Natural killer cell treated with Interleukin-12 subunit alpha and Interleukin-12 subunit beta and Interleukin-15 and Interleukin-18, amount 100 ng/mL, for 72 hours (primary cell): ENCODE results near the gene TTLL13. TPM values are rescaled to one million over a fixed set of nuclear protein-coding genes. Genes with fewer than 3 reads are reported as not detected.

Source experiments
- ATAC-seq, 2 donors: fragments of 150-1000 bp; cut with Tn5 transposase in 1 of 2; sonication (Bioruptor Pico), chemical (Tn5 transposase) in 1 of 2; 2 replicates each; pipeline ENCODE4 v1.10.0; 2021
- DNase-seq: peaks from one replicate; pipeline ENCODE4 v3.0.0; 2022; ENCODE audit warnings: low spot score
- H3K27ac Mint-ChIP-seq, 2 donors: 1 replicate in 1 of 2; 2 replicates in 1 of 2; pipeline ENCODE4 v1.8.0; 2022; ENCODE audit warnings: mixed read lengths in 2 of 2, mild to moderate bottlenecking in 1 of 2, moderate library complexity in 1 of 2
- H3K27me3 Mint-ChIP-seq, 2 donors: 1 replicate in 1 of 2; 2 replicates in 1 of 2; pipeline ENCODE4 v1.8.0; 2022; ENCODE audit warnings: mixed read lengths in 2 of 2
- H3K36me3 Mint-ChIP-seq: one replicate; pipeline ENCODE4 v1.8.0; 2022; ENCODE audit warnings: mixed read lengths
- H3K4me1 Mint-ChIP-seq, 2 donors: 1 replicate in 1 of 2; 2 replicates in 1 of 2; pipeline ENCODE4 v1.8.0; 2022; ENCODE audit warnings: low read depth in 2 of 2, mixed read lengths in 2 of 2, mild to moderate bottlenecking in 1 of 2
- H3K4me3 Mint-ChIP-seq: one replicate; pipeline ENCODE4 v1.8.0; 2022; ENCODE audit warnings: mixed read lengths
- H3K9me3 Mint-ChIP-seq: 2 replicates; pipeline ENCODE4 v1.8.0; 2022; ENCODE audit warnings: mixed read lengths
- total RNA-seq, 2 donors: library from RNA; stranded (reverse); gene quantifications; one replicate each; pipeline ENCODE4 v1.2.3, GENCODE V29; 2022

Gene TTLL13, protein sequence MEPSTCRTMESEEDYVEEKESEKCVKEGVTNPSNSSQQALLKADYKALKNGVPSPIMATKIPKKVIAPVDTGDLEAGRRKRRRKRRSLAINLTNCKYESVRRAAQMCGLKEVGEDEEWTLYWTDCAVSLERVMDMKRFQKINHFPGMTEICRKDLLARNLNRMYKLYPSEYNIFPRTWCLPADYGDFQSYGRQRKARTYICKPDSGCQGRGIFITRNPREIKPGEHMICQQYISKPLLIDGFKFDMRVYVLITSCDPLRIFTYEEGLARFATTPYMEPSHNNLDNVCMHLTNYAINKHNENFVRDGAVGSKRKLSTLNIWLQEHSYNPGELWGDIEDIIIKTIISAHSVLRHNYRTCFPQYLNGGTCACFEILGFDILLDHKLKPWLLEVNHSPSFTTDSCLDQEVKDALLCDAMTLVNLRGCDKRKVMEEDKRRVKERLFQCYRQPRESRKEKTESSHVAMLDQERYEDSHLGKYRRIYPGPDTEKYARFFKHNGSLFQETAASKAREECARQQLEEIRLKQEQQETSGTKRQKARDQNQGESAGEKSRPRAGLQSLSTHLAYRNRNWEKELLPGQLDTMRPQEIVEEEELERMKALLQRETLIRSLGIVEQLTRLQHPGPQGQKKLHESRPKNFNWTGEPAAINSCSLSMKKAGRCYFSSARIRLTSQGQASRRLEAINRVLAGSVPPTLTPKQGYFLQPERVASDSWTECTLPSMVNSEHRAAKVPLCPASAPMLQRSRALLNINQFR
- under 1 TPM in 1 of 2 donors, not detected in 1; 0.36 TPM for total RNA-seq

DNA sequence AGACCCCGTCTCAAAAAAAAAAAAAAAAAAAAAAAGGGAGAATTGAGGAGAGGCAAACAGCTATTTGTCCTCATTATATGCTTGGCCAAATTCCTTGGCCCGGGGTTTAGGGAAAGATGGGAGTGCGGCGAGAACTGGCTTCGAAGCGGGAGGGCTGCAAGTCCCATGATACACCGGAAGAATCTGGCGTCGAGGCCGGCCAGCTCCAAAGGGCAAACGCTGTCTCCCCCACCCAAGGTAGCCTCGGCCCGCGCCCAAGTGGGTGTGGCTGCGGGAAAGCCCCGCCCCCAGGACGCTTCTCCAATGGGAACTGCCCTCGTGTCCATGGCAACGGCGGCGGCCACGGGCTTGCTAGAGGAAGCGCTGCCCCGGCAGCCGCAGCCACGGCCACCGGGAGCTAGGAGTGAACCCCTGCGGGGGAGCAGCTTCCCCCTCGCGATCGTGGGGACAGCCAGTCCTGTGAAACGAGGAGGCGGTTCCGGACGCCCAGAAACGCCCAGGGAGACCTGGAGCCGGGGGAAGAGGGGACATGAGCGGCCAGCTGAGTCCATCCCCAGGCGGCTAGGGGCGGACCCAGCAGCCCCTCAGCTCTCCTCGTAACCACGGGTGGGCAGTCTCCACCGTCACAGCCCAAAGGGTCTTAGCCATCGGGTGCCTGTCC is at the start of gene TTLL13:
Gene TTLL13 (plus strand): TSS at position 354 of the 661 bp plus-strand sequence. CDS start 1,075 bp downstream, outside the sequence.
- ATAC-seq: peak; percentile 88 to 95
- Mint-ChIP-seq H3K27ac (peak within 1 kb of the TSS in 1 of 2 donors; percentile 57), H3K4me1 (peaks cover 9 to 16% of the 10 kb centered on the region in 2 donors), H3K27me3 (no peaks in the 10 kb centered on the region), H3K9me3 (no peaks in the 10 kb centered on the region), H3K4me3 (peak within 1 kb of the TSS; percentile 74), H3K36me3 (no peaks in the 10 kb centered on the region)
- DNase-seq: peak; percentile 94

GRCh38 chr15:90200534-90201129 is 48.7 kb upstream of the TTLL13 start:
- Mint-ChIP-seq H3K4me3 (peak overlapping the region; percentile 82), H3K27ac (peak overlapping the region; percentile 46 to 84), H3K4me1 (peaks cover 6 to 18% of the 10 kb centered on the region in 2 donors), H3K36me3 (no peaks in the 10 kb centered on the region), H3K27me3 (peaks cover 0 to 2% of the 10 kb centered on the region in 2 donors), H3K9me3 (no peaks in the 10 kb centered on the region)
- DNase-seq: no peak
- no peak for ATAC-seq

GRCh38 chr15:90201130-90201943 is 48.0 kb upstream of the TTLL13 start, which contains the start of gene SEMA4B:
TSS of gene SEMA4B (plus strand) at chr15:90201330. CDS start at chr15:90201579, 249 bp downstream.
- Mint-ChIP-seq H3K27ac (peak within 1 kb of the TSS; percentile 46 to 84), H3K36me3 (no peaks in the 10 kb centered on the region), H3K9me3 (no peaks in the 10 kb centered on the region), H3K27me3 (peaks cover 0 to 2% of the 10 kb centered on the region in 2 donors), H3K4me1 (peaks cover 7 to 20% of the 10 kb centered on the region in 2 donors), H3K4me3 (peak within 1 kb of the TSS; percentile 82)
- DNase-seq: peak; percentile 86
- peak; percentile 95 for ATAC-seq

DNA sequence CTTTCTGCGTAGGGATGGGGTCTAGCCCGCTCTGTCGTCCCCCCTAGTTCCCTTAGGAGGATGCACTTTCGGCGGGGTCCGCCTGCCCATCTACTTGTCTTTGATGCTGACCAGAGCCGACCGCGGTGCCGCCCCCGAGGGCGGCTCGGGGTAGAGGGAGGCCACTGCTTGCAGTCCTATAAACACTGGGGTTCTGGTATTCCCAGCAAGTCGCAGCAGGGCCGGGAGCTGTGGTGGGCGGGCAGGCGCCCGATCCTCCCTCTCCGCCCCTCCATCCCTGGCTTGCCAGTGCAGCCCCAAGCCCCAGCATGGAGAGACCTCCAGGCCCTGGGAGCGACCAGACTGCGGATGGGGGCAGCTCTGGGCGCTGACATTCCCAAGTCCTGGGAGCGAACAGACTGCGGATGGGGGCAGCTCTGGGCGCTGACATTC is 47.4 kb upstream of the TTLL13 start:
- Mint-ChIP-seq H3K27me3 (peaks cover 0 to 2% of the 10 kb centered on the region in 2 donors), H3K36me3 (no peaks in the 10 kb centered on the region), H3K9me3 (no peaks in the 10 kb centered on the region), H3K4me3 (peak overlapping the region; percentile 82), H3K27ac (no peak overlapping the region), H3K4me1 (peaks cover 11 to 22% of the 10 kb centered on the region in 2 donors)
- DNase-seq: no peak
- ATAC-seq: no peak

DNA sequence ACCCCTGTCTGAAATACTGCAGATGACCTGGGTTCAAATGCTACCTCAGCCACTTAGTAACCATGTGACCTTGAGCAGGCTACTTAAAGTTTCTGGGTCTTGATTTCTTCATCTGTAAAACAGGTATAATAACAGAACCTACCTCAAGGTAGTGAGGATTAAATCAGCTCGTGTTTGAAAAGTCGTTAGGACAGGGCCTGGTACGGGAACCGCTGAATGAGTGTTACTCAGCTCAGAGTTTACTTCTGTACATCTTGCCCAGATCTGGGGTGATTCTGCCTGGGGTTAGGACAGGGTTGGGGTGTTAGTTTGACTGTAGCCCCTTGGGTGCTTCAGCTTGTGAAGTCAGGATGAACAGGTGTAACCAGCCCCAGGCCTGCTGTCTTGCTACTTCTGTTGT is 46.4 kb upstream of the TTLL13 start:
- no peaks in the 10 kb centered on the region for H3K36me3 Mint-ChIP-seq
- no peak for ATAC-seq
- H3K4me1 Mint-ChIP-seq: peaks cover 11 to 22% of the 10 kb centered on the region in 2 donors
- no peak overlapping the region for H3K27ac Mint-ChIP-seq
- no peak for DNase-seq
- H3K4me3 Mint-ChIP-seq: peak overlapping the region; percentile 82
- H3K9me3 Mint-ChIP-seq: no peaks in the 10 kb centered on the region
- peaks cover 0 to 2% of the 10 kb centered on the region in 2 donors for H3K27me3 Mint-ChIP-seq

DNA sequence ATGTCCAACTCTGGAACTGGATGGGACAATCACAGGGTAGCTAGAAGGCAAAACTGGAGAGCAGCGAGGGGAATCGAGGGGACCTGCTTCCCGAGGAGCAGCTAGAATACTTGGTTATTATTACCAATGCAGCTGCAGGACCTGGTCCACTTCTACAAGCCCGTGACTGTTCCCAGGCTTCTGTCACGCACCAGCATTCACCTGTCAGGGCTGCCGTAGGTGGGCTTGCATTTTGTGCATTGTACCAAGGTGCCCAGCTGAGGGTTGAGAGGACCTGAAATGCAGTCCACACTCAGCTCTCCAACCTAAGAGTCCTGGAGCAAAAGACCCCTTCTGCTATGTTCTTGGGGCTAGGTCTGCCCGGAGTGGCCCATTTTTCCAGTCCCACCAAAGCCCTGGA is 45.9 kb upstream of the TTLL13 start:
- ATAC-seq (no peak), DNase-seq (no peak)
- Mint-ChIP-seq H3K9me3 (no peaks in the 10 kb centered on the region), H3K27me3 (peaks cover 0 to 2% of the 10 kb centered on the region in 2 donors), H3K36me3 (no peaks in the 10 kb centered on the region), H3K27ac (no peak overlapping the region), H3K4me1 (peaks cover 11 to 22% of the 10 kb centered on the region in 2 donors), H3K4me3 (no peak overlapping the region)

DNA sequence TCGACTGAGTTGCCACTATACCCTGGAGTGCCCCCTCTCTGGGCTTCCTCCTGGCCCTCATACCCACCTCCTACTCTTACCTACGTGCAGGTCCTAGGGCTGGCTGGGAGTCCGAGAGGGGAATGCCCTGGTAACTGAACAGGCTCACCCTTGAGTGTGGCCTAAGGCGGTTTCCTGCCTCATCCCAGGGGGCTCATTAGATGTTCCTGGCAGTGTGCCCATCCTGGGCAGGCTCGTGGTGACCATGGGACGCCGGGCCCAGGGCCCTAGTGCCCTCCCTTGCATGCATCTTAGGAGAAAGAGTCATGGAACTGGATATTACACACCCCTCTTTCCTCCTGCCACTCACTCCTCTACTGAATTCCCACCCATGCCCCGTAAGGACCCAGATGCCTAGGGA is 45.4 kb upstream of the TTLL13 start:
- Mint-ChIP-seq H3K27ac (no peak overlapping the region), H3K4me3 (no peak overlapping the region), H3K9me3 (no peaks in the 10 kb centered on the region), H3K27me3 (peaks cover 0 to 2% of the 10 kb centered on the region in 2 donors), H3K36me3 (no peaks in the 10 kb centered on the region), H3K4me1 (peaks cover 11 to 22% of the 10 kb centered on the region in 2 donors)
- ATAC-seq: no peak
- DNase-seq: no peak

- DNase-seq (no peak), ATAC-seq (no peak)
- Mint-ChIP-seq H3K9me3 (no peaks in the 10 kb centered on the region), H3K27me3 (peaks cover 0 to 2% of the 10 kb centered on the region in 2 donors), H3K27ac (no peak overlapping the region), H3K4me1 (peaks cover 20 to 27% of the 10 kb centered on the region in 2 donors), H3K36me3 (peaks cover 7% of the 10 kb centered on the region), H3K4me3 (no peak overlapping the region)
Observed at GRCh38 chr15:90205050-90205848, 44.1 kb upstream of the TTLL13 start.

DNA sequence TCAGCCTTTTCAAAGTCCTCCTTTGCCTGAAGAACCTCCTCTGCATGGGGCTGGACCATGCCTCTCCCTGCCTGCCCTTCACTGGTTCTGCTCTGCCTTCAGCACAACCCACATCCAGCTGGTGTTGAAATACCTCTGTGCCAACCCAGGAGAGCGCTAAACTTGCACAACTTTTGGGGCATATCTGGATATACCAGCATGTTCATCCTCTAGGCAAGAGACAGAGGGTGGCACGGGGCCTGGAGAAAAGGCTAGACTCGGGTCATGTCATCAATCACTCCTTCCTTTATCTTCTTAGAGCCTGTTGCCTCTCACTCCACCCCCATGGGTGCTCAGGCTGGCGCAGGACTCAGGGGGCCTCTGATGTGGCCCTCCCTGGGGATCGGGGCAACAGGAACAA is 43.5 kb upstream of the TTLL13 start:
- no peak for ATAC-seq
- Mint-ChIP-seq H3K4me3 (no peak overlapping the region), H3K27ac (no peak overlapping the region), H3K4me1 (peaks cover 20 to 27% of the 10 kb centered on the region in 2 donors), H3K9me3 (no peaks in the 10 kb centered on the region), H3K36me3 (peaks cover 7% of the 10 kb centered on the region), H3K27me3 (peaks cover 0 to 2% of the 10 kb centered on the region in 2 donors)
- DNase-seq: no peak

- DNase-seq: no peak
- H3K4me3 Mint-ChIP-seq: no peak overlapping the region
- ATAC-seq: no peak
- H3K4me1 Mint-ChIP-seq: peaks cover 20 to 27% of the 10 kb centered on the region in 2 donors
- no peak overlapping the region for H3K27ac Mint-ChIP-seq
- peaks cover 7% of the 10 kb centered on the region for H3K36me3 Mint-ChIP-seq
- peaks cover 0 to 2% of the 10 kb centered on the region in 2 donors for H3K27me3 Mint-ChIP-seq
- H3K9me3 Mint-ChIP-seq: no peaks in the 10 kb centered on the region
Observed at GRCh38 chr15:90207252-90207651, 42.1 kb upstream of the TTLL13 start.

- H3K36me3 Mint-ChIP-seq: peaks cover 7% of the 10 kb centered on the region
- peaks cover 14 to 20% of the 10 kb centered on the region in 2 donors for H3K4me1 Mint-ChIP-seq
- no peak overlapping the region for H3K4me3 Mint-ChIP-seq
- ATAC-seq (no peak), DNase-seq (no peak)
- H3K27me3 Mint-ChIP-seq: no peaks in the 10 kb centered on the region
- no peak overlapping the region for H3K27ac Mint-ChIP-seq
- H3K9me3 Mint-ChIP-seq: no peaks in the 10 kb centered on the region
Observed at GRCh38 chr15:90208356-90208755, 41.0 kb upstream of the TTLL13 start.

DNA sequence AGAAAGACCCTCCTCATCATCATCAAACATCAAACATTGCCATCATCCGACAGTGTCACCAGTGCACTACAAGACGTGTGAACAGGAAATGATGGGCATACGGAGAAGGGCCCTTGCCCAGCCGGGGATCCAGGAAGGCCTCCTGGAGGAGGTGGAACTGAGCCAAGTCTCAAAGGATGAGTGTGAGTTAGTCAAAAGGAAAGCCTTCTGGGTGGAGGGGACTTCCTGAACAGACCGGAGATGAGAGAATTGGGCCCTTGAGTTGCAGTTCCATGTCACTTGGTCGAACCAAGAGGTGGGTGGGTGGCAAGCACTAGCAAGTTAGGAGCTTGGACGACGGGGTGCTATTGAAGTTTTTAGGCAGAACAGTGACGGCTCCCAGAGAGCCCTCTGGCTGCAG is 39.8 kb upstream of the TTLL13 start:
- no peaks in the 10 kb centered on the region for H3K9me3 Mint-ChIP-seq
- ATAC-seq (peak in 1 of 2 donors; percentile 56), DNase-seq (no peak)
- H3K4me3 Mint-ChIP-seq: peak overlapping the region; percentile 67
- peaks cover 14 to 20% of the 10 kb centered on the region in 2 donors for H3K4me1 Mint-ChIP-seq
- peak overlapping the region in 1 of 2 donors; percentile 77 for H3K27ac Mint-ChIP-seq
- H3K27me3 Mint-ChIP-seq: no peaks in the 10 kb centered on the region
- peaks cover 7% of the 10 kb centered on the region for H3K36me3 Mint-ChIP-seq
